ENCODE results near the gene PTPN7.

GRCh38 chr1:202117898-202118371 lies 42.5 kb downstream of the PTPN7 start:
- TF ChIP-seq CTCF (conservative IDR thresholded peaks at IDR 0.05) (no peak), ZFX (IDR thresholded peaks at IDR 0.05) (no peak)

All from C4-2B (cell line).